Upper lobe of right lung (tissue), 1 donor: Measurements from ENCODE around the gene HPX. TPM values are rescaled to one million over a fixed set of nuclear protein-coding genes. Genes with fewer than 3 reads are reported as not detected.

Experiments used
- ATAC-seq: fragments of 200-7000 bp; cut with Tn5 transposase; one replicate; pipeline ENCODE4 v1.9.1; 2020; ENCODE audit warnings: mild to moderate bottlenecking, moderate library complexity
- DNase-seq: peaks from one replicate; pipeline ENCODE4 v3.0.0-alpha.2; 2020
- H3K27ac ChIP-seq: fragments of 200-600 bp; one replicate; pipeline ENCODE4 v1.8.0; 2022
- H3K27me3 ChIP-seq: fragments of 200-600 bp; one replicate; pipeline ENCODE4 v1.8.0; 2022; ENCODE audit warnings: mild to moderate bottlenecking
- H3K36me3 ChIP-seq: fragments of 200-600 bp; one replicate; pipeline ENCODE4 v1.8.0; 2022
- H3K4me1 ChIP-seq: fragments of 200-600 bp; one replicate; pipeline ENCODE4 v1.8.0; 2022
- H3K4me3 ChIP-seq: fragments of 200-600 bp; one replicate; pipeline ENCODE4 v1.8.0; 2022; ENCODE audit warnings: mild to moderate bottlenecking
- H3K9me3 ChIP-seq: fragments of 200-600 bp; one replicate; pipeline ENCODE4 v1.8.0; 2022
- intact Hi-C: fragments of 100-400 bp; cut with DNase I; formaldehyde crosslinking; loops from one replicate; pipeline ENCODE4 v1.11.0; 2022
- total RNA-seq: library from RNA; stranded (reverse); fragmentation: NEBNext Ultra II Directional; extraction: Animal tissue kit (Norgen Biotek cat#: 25700); gene quantifications from one replicate; pipeline ENCODE4 v1.2.1, GENCODE V29; 2021
- TF ChIP-seq, protein P1 (sequence below): fragments of 200-600 bp; IDR thresholded peaks from one replicate; pipeline ENCODE4 v1.8.0; 2022; ENCODE audit warnings: antibody characterized with exemption
- donor health status: DM: no; HTN: yes; CAD: no; lungs with severe emphysema.

Gene HPX
- total RNA-seq, 1 donor from 2014 or later: 1.4 TPM

DNA sequence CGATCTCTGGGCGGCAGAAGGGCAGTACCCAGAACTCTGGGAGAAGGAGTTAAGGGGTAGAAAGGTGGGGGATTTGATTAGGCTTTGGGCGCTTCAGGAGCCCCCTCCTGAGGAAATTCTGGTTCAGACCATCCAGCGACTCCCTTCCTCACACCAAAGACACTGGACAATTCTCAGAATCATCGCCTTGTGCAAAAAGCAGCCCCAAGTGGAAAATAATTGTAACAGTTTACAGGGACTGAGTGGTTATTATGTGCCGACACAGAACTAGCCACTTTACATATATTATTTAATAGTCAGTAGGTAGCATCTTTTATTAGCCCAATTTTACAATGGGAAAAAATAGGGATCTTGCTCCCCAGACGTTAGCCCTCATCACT lies 33.6 kb upstream of the HPX start:
- H3K9me3 ChIP-seq: no peaks in the 10 kb centered on the region
- peak overlapping the region; percentile 94 for H3K27ac ChIP-seq
- intact Hi-C loops: no loop called here
- peaks cover 24% of the 10 kb centered on the region for H3K36me3 ChIP-seq
- no peaks in the 10 kb centered on the region for H3K27me3 ChIP-seq
- H3K4me1 ChIP-seq: peaks cover 23% of the 10 kb centered on the region
- ATAC-seq: no peak
- peak overlapping the region; percentile 72 for H3K4me3 ChIP-seq
- TF ChIP-seq, protein P1, sequence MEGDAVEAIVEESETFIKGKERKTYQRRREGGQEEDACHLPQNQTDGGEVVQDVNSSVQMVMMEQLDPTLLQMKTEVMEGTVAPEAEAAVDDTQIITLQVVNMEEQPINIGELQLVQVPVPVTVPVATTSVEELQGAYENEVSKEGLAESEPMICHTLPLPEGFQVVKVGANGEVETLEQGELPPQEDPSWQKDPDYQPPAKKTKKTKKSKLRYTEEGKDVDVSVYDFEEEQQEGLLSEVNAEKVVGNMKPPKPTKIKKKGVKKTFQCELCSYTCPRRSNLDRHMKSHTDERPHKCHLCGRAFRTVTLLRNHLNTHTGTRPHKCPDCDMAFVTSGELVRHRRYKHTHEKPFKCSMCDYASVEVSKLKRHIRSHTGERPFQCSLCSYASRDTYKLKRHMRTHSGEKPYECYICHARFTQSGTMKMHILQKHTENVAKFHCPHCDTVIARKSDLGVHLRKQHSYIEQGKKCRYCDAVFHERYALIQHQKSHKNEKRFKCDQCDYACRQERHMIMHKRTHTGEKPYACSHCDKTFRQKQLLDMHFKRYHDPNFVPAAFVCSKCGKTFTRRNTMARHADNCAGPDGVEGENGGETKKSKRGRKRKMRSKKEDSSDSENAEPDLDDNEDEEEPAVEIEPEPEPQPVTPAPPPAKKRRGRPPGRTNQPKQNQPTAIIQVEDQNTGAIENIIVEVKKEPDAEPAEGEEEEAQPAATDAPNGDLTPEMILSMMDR: no peak
- DNase-seq: no peak

DNA sequence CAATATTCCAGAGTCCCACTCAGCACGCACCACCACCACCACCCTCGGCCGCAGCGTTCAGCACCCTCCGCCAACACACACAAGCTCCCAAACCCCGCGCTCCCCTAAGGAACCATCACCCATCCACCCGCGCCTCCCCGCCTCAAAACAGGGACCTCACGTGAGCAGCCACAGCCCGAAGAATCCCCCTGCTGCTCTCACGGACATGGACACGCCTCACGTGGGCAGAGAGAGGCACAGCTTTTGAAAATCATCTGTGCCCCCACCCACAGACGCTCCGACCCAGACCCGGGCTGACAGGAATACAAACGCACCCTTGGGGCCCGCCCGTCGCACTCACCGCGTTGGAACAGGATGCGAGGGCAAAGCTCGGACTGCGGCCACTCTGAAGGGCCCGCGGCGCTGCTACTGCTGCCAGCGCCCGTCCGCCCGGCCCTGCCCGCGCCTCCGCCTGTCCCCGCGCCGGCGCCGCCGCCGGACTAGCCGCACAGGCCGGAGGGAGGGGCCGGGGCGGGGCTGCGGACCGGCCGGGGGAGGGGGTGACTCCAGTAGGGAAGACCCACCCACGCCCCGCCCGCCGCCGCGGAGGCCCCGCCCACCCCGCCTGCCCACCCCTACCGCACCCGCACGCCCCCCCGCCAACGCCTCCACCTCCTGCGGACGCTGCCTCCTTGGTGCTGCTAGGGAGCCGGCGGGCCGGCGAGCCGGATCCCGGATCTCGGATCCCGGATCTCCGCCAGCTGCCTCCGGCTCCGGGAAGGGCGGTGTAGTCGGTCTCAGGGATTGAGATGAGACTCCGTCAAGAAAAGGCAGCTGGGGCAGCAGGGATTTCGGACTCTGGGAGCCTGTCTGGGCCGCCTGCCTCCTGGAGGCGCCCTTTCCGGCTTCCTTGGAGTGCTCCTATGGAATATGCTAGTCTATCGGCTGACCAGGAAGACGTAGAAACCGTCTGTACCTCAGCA lies 32.9 kb upstream of the HPX start, which contains the start of gene TRIM3:
TSS of gene TRIM3 (minus strand) at position 491 of the 962 bp plus-strand sequence. CDS start 8,246 bp downstream, outside the sequence.
- Histone ChIP-seq H3K9me3 (no peaks in the 10 kb centered on the region), H3K4me3 (peak within 1 kb of the TSS; percentile 72), H3K27me3 (no peaks in the 10 kb centered on the region), H3K4me1 (peaks cover 28% of the 10 kb centered on the region), H3K36me3 (peaks cover 19% of the 10 kb centered on the region), H3K27ac (peak within 1 kb of the TSS; percentile 94)
- peak; percentile 97 for DNase-seq
- intact Hi-C loops: no loop called here
- TF ChIP-seq, protein P1: peak; percentile 24
- ATAC-seq: peak; percentile 92

DNA sequence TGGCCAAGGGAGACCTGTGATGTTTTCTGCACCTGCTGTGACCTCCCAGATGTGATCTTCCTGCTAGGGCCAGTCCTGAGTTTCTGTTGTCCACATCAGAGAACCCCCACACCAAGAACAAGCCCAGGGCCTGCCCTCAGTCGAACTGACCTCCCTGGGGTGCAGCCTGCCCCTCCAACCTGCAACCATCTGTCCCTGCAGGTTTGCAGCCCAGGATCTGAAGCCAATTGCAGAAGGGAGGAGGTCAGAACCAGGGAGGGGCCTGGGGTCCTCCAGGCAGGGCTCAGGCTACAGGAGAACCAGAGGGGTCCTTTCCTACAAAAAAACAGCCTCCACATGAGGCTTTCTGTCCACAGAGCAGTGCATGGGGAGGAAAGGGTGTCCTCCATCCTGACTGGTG lies 32.1 kb upstream of the HPX start:
- peaks cover 33% of the 10 kb centered on the region for H3K4me1 ChIP-seq
- H3K9me3 ChIP-seq: no peaks in the 10 kb centered on the region
- DNase-seq: no peak
- H3K36me3 ChIP-seq: peaks cover 11% of the 10 kb centered on the region
- H3K4me3 ChIP-seq: peak overlapping the region; percentile 72
- H3K27ac ChIP-seq: no peak overlapping the region
- TF ChIP-seq, protein P1: no peak
- intact Hi-C loops: no loop called here
- H3K27me3 ChIP-seq: no peaks in the 10 kb centered on the region
- ATAC-seq: no peak

DNA sequence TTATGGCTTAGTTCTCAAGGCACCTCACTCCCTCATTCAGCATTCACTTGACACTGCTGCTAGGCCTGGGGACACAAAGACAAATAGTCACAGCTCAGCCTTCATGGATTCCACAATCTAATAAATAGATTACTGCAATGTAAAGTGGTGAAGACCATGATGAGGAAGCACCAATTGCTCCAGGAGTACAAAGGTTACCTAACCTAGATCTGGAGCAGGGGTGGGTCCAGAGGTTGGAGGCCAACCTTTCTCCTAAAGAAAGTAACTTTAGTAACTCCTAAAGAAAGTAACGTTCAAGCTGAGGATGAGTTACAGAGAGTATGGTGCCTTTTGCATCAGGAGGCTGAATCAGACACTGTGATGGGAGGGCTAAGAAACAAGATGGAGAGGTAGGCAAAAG lies 28.8 kb upstream of the HPX start:
- Histone ChIP-seq H3K27me3 (no peaks in the 10 kb centered on the region), H3K4me1 (peaks cover 26% of the 10 kb centered on the region), H3K9me3 (no peaks in the 10 kb centered on the region), H3K36me3 (peaks cover 6% of the 10 kb centered on the region), H3K27ac (peak overlapping the region; percentile 56), H3K4me3 (no peak overlapping the region)
- DNase-seq (no peak), ATAC-seq (no peak)
- TF ChIP-seq, protein P1: no peak
- intact Hi-C loops: no loop called here

DNA sequence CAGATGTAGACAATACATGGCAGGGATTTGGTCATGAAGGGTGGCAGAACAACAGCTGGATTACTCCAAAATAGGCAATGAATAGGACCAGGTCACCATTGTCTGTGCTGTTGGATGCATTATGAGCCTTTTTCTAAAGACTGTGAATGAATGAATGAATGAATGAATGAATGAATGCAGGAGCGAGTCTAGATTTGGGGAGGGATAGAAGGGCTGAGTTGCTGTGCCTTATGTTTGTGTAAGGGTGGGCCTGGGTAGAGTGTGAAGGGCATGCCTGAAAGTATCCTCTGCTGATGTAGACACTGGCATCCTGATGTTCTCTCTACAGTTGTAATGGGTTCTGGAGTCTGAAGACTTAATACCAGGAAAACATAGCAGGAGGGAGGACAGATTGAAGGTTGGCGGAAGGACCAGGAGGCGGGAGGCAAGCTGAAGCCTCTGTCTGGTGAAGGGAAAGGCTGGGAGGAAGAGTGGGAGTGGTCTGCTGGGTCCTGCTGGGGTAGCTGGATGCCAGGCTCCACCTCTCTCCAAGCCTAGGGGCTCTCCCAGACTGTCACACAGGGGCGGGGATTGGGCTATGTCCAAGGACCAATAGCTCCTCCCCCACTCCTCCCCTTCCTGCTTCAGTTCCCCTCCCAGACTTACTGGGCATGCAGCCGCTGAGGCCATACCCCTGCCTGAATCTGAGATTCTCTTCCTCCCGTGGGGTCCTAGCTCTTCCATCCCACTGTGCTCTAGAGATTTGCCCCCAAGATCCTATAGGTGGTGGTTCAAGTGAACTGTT lies 28.1 kb upstream of the HPX start:
- peak; percentile 81 for ATAC-seq
- TF ChIP-seq, protein P1: no peak
- H3K9me3 ChIP-seq: no peaks in the 10 kb centered on the region
- no peak overlapping the region for H3K4me3 ChIP-seq
- peak; percentile 84 for DNase-seq
- peaks cover 22% of the 10 kb centered on the region for H3K4me1 ChIP-seq
- intact Hi-C loops: no loop called here
- H3K27ac ChIP-seq: peak overlapping the region; percentile 56
- H3K36me3 ChIP-seq: peaks cover 13% of the 10 kb centered on the region
- no peaks in the 10 kb centered on the region for H3K27me3 ChIP-seq
